NCI-H69 (cell line): ENCODE measurements around the gene PDE4B.

Source experiments
- DNase-seq: peaks from one replicate; lab custom pipeline; 2025; lab: John Stamatoyannopoulos, UW

The PDE4B gene

DNA sequence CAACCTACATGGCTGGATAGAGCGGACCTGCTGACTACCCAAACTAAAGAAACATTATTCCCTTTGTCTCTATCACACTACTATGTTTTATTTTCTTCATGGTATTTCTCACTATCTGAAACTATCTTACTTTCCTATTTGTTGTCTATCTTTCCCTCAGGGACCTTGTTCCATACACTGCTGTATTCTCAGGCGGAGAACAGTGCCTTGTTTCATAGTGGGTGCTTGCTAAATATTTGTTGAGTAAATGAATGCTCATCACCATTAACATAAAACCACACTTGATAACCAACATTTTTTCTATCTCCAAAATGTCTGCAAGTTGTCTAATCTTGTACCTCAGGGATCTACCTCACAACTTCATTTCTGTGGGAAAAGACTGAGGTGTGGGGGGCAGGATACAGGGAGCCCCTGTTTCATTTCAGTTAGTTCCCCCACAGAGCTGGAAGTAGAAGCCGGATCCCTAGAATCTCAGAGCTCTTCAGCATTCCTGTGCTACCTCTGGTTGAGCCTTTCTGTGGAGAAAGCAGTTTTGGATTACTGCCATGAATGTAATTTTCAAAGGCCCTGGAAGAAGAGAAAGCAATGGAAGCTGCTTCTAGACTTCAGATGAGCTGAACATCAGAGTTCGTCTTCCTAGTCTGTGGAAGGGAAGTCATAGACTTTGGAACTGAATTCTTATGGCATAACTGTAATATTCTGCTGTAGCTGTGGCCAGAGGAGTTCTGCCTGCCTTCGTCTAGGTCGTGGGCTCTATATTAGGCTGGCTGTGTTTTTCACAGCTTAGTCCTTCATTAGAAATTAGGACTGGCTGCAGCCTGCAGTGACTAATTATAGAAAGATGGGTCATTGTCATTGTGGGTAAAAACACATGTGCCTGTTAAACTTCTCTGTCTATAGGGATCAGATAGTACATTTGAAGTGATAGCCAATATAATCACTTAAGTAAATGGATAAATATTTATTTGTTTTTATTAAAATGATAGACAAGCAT, 448.1 kb downstream of the PDE4B start:
- DNase-seq, result no peak

DNA sequence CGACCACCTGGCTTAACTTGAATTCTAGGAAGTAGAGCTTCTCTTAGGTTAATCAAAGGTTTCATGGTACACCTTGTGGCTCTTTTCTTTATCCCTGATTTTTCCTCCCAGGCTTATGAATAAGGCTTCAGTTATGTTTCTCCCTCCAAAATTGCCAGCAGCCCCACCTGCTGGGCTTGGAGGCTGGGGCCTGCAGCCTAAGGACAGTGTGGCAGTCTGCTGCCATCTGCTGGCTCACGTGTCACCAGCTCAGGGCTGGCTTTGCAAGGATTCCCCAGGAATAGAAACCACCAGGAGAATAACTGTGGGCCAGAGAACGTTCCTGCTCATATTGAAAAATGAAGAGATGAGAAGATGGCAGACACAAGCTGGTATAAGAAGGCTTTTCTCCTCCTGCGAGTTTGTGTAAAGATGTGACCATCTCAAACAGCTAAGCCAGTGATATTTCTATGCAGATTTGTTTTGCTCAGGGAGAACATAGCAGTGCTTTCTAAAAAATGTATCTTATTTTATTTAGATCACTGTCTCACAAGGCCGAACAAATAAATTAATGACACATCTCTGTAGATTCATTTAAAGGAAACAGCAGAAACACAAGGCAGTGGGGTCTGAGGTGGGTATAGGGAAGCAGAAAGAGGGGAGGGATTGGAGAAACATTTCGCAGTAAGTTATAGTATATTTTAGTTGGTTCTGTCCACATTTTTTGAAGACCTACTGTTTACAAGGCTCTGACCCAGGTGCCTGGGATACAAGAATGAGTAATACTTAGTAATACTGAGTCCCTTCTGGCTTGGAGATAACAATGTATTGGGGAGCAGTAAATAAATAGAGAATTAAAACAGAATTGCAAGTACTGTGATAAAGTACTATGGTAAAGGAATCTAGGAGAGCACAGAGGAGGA, 450.2 kb downstream of the PDE4B start:
- peak; percentile 72 for DNase-seq

GRCh38 chr1:66243548-66244130, 450.9 kb downstream of the PDE4B start:
- DNase-seq, result no peak

GRCh38 chr1:66244429-66244828, 451.7 kb downstream of the PDE4B start:
- no peak for DNase-seq

DNA sequence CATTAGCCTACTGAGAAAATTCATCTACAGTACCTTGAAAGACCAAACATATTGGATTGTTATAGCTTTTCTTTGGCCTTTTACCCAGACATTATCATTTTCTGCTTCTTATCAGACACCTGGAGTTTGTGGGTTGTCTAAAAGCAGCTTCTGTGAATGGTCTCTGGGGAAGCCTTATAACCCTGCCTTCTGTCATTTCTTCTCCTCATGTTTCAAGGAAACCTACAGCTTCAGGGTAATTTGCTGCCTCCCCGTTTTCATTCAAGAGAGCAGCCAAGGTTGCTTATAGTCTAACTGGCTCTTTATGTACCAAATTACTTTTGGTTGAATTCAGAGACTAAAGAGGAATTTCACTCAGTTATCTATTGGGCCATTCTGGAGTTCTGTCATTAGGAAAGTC, 453.0 kb downstream of the PDE4B start:
- DNase-seq, result no peak

DNA sequence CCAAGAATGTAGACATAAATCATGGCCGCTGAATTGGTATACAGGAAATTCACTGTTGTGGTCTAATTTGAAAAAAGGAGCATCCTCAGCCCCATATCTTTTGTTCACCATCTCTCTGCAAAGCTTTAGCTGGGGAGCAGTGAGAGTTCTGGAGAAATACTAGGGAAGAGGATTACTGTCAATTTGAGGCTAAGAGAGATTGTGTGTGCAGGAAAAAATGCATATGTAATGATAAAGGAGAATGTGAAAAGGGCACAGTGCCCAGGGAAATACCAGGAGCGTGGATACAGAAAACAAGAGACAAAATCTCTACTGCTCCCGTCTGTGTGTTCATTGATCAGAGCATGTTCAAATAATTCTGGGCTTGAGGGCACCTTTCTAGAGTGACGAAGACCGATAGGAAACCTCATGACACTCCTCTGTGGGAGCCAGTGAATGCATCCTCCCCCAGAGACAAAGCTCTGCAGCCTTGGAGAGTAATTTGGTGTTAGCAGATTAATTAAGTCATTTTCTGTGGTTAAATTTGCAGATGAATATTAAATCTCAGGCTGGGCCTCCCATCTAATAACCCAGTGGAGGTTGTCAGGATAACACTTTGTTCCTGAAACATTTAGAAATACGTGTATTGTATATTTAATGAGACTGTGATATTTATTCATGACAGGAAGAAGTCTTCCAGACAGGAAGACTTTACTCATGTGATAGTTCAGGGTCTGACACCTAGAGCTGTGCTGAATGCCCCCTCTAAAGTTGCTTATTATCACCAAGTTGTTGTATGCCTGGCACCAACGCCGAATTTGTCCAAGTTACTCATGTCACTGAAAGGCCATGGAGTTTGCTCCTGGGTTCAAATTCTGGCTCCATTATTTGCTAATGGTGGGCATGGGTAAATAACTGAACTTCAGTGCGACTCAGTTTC, 453.9 kb downstream of the PDE4B start:
- DNase-seq, result no peak

DNA sequence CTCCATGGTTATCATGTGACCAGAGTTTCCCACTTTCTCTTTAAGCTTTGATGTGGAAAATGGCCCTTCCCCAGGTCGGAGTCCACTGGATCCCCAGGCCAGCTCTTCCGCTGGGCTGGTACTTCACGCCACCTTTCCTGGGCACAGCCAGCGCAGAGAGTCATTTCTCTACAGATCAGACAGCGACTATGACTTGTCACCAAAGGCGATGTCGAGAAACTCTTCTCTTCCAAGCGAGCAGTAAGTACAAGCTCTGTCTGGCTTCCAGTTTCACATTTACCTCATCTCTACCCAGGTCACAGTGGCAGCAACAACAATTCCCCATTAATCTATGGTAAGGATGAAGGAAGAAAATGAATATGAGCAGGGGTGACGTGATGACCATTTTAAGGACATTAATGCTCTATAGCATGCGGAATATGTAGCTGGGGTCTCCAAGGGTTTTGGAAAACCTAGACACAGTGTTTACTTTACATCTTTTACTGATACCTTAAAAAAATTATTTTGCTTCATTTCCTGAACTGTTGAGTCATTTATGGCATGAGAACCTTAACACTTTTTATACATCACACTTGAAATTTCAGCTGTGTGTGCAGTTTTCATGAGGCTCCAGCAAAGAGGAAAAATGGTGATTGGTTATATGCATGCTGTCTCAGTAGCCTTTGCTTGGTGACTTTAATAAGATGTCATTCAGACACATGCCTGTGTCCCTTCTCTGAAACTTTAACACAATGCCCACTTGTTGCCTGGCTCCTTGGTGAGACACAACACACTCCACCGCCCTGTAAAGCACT, 454.9 kb downstream of the PDE4B start:
- no peak for DNase-seq

DNA sequence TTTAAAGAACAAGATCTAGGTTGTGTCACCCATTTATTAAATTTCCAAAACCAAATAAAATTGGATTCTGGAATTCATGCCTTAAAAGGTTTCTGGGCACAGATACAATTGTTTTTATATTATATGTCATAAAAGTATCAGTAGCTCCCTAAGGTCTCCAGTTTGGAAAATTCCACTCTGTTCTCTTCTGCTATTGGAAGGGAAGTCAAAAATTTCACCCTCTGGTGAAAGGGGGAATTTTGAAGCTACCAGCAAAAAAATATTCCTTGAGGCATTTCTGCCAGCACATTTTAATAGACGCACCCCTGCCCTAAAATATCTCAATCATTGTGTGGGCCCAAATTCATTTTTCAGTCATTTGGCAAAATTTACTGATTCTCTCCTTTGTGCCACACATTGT, 455.6 kb downstream of the PDE4B start:
- no peak for DNase-seq

DNA sequence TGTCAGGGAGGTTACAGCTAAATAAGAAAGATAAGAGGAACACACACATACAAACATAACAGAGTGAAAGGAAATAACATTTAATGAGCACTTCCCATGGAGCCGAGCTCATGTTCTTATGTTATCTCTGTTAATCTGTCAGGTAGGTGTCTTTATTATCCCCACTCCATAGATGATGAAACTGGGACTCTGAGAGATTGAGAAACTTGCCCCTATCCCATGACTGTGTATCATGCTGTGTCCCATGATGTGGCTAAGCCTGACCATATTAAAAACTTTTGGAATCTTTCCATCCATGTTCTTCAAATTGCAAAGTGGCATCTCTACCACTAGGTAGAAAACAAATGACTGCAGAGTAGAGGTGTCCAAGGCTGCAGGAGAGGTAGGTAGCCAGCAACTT, 456.1 kb downstream of the PDE4B start:
- no peak for DNase-seq

DNA sequence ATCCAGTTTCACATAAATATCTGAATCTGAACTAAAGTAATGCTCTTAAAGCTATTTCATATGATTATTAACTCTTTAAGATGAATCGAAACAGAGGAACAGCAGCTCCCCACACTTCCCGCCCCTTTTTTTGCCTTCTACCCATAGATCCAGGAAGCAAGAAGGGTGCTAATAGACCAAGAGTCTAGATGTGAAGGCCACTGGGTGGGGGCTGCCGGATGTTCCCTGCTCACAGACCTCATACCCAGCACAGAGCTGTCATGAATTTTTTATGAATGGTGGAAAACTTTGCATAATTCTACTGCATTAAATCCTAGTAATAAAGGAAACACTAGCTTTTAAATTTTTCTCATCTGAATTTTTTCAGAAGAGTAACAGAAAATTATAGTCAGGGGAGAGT, 457.4 kb downstream of the PDE4B start:
- DNase-seq, result no peak

DNA sequence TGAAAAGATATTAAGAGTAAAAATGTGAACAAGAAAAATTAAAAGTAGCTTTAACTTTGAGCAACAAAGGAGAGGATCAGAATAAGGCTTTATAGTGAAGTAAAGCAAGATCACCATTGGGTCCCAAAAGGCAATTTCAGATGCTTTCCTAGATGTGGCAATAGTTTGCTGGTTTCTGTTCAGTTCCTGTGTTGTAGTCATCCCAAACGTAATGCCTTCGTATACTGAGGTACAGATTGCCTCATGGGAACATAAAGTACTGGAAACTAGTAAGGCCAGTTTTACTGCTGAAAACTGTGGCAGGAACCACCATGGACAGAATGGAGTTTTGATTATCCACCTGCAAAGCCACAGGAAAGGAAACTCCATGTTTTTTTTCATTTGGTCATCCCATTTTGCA, 457.8 kb downstream of the PDE4B start:
- DNase-seq, result no peak

DNA sequence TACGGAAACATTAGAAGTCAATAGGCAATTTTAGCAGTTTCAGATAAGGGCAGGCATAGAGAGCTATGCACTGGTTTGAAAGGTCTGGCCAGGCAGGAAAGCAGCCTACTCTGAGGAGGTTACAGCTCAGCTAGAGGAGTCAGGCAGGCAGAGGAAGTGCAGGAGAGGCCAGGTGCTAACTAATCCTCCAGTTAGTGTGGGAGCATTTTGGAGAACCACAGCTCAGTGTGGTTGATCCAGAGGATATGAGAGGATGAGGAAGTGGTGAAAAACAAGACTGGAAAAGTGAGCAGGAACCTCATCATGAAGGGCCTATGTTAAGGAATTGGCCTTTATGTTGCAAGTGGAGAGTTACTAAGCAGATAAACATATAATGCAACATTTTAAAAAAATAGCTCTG, 458.9 kb downstream of the PDE4B start:
- DNase-seq, result no peak

DNA sequence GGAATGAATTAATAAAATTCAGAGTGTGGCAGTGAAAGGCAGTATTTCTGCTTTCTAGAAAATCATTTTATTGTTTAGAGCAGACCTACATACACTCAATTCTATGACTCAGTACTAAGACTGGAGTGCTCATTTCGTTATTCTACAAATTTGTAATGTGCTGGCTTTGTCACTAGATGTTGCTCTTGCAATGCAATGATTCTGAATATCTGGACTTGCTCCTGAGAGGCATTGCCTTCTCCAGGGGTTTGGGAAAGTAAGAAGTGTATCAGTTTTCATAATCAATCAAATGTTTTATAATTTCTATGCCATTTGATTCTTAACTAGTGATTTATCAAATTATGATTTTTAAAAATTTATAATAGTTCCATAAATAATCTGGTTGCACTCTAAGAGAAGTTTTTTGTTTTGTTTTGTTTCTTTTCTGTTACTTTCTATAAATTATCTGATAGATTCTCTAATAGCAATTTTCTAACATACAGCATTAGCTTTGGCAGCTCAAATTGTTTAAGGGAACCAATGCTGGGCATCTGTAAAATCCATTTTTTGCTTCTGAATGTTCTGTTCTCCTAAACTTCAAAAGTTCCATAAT, 460.7 kb downstream of the PDE4B start:
- DNase-seq, result peak; percentile 30

GRCh38 chr1:66254785-66255184, 462.1 kb downstream of the PDE4B start:
- DNase-seq, result no peak

DNA sequence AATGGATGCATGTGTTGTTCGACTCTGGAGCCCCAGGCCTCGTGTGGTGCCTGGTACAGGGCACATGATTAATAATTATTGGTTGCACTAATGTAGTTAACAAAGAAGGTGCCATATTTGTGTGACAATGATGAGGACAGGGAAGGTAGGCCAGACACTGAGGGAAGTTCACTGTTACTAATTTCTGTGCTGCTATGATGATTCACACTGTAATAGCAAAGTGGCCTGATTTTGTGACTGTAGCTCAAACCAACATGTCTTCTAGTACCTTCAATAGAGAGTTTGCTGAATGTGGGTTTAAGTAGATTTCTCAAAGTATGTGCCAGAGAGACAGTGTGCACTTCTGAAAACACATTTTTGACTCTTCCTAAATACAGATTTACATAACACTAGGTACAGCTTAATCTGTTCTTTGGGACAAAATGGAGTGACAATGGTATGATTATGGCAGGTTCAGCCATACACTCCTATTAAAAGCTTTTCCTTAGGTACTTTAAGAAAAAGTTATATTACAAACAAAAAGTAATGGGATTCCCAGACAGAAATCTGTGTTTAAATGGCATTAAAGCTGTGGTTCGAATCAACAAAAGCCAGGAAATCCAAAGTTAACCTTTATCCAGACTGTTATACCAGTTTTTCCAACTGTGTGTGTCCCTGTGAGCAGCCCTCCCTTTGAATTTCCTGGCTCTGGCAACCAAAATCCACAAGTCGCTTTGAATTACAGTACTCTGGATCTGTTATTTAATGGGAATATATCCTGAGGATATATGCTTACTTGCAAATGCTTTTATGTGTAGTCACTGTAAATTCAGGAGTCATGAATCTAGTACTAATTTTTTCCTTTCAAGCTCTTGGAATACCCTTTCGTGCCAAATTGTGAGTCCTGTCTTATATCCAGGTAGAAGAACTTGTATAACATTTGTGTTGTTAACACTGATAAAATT, 464.2 kb downstream of the PDE4B start:
- DNase-seq, result no peak

DNA sequence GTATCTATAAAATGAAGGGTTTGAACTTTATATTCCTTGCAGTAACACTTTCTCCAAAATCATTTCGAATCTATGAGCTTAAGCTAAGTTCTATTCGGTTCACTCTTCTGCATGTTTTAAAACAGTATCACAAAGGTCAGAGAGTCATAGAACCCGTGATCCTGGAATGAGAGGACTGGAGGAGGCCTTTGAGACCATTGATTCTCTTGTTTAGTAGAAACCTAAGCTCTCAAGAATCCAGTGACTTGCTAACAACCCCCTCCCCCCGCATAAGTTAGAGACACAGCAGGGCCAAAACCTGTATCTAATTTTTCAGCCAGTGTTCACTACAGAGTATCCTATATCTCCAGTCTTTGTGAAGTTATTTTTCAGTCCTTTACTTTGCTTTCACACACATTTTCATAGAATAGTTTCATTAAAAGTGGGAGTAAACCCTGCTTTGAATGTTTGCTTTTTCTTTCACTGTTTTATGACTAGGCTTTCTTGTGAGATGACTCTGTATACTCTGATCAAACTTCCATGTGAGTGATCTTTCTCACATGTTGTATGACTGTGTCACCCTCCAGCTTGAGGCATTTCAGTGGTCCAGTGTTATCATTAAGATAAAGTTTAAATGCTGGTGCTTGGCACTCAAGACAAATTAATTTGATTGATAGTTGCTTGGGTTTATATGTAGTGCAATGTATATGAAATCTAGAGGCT, 465.9 kb downstream of the PDE4B start:
- no peak for DNase-seq

GRCh38 chr1:66261364-66261763, 468.7 kb downstream of the PDE4B start:
- DNase-seq, result no peak

- no peak for DNase-seq
Measured at GRCh38 chr1:66262208-66262963, 469.7 kb downstream of the PDE4B start.
